Panc1 (cell line): ENCODE measurements around the gene SCD5. TPM values are rescaled to one million over a fixed set of nuclear protein-coding genes. Genes with fewer than 3 reads are reported as not detected.

Source experiments
- ATAC-seq: fragments of 200-7000 bp; cut with Tn5 transposase; 2 replicates; pipeline ENCODE4 v1.9.1; 2020; ENCODE audit warnings: mild to moderate bottlenecking, moderate library complexity
- Bru-seq: library from RNA; stranded (reverse); fragments of 400-500 nt; gene quantifications from one replicate; lab custom pipeline; 2021; lab: Mats Ljungman, UMichigan
- BruChase-seq, 2 experiments: library from RNA; stranded (reverse); fragments of 400-500 nt; gene quantifications; one replicate each; lab custom pipeline; 2021; lab: Mats Ljungman, UMichigan
- BruUV-seq: library from RNA; stranded (reverse); fragments of 400-500 nt; replicated peaks from 2 replicates; lab custom pipeline; 2021; lab: Mats Ljungman, UMichigan
- CTCF ChIA-PET: fragments of 300-600 bp; sonication (Branson Sonifier 250); formaldehyde crosslinking; loops from one replicate; lab custom pipeline; 2022; ENCODE audit warnings: antibody characterized with exemption; lab: Charles Lee
- POLR2A ChIA-PET: fragments of 300-600 bp; sonication (Branson Sonifier 250); formaldehyde crosslinking; loops from one replicate; lab custom pipeline; 2022; ENCODE audit warnings: antibody characterized with exemption; lab: Charles Lee
- DNase-seq: peaks from one replicate; pipeline ENCODE4 v3.0.0-alpha.2; 2010; ENCODE audit warnings: low read depth, low spot score
- H3K27ac ChIP-seq: 2 replicates; pipeline ENCODE4 v1.5.1; 2011; ENCODE audit warnings: mild to moderate bottlenecking, low read length, inconsistent platforms
- H3K27me3 ChIP-seq: fragments of 200-500 bp; sonication (Bioruptor generic); 2 replicates; pipeline ENCODE4 v1.6.0; 2014; ENCODE audit warnings: low read length, inconsistent platforms; ENCODE audit not compliant: control insufficient read depth, insufficient read depth
- H3K36me3 ChIP-seq: fragments of 200-500 bp; sonication (Bioruptor generic); 2 replicates; pipeline ENCODE4 v1.5.1; 2014; ENCODE audit warnings: inconsistent platforms, mild to moderate bottlenecking, low read length, moderate library complexity; ENCODE audit not compliant: control insufficient read depth, insufficient read depth
- H3K4me1 ChIP-seq: 2 replicates; pipeline ENCODE4 v1.5.1; 2011; ENCODE audit warnings: inconsistent platforms, mild to moderate bottlenecking, low read length, moderate library complexity; ENCODE audit not compliant: control insufficient read depth, insufficient read depth
- H3K4me3 ChIP-seq, 2 experiments: 2 replicates each; pipeline ENCODE4 v1.5.1; 2011 to 2012; ENCODE audit warnings: low read depth in 2 of 2, low read length in 2 of 2, mild to moderate bottlenecking in 2 of 2, inconsistent platforms in 1 of 2, moderate library complexity in 1 of 2
- H3K9me3 ChIP-seq: fragments of 200-500 bp; sonication (Bioruptor generic); 2 replicates; pipeline ENCODE4 v1.5.1; 2014; ENCODE audit warnings: low read depth, mild to moderate bottlenecking, inconsistent platforms, low read length, moderate library complexity; ENCODE audit not compliant: control insufficient read depth, insufficient read depth
- POLR2AphosphoS5 ChIP-seq: IDR thresholded peaks from 2 replicates; pipeline ENCODE4 v1.6.1; 2012; ENCODE audit warnings: mild to moderate bottlenecking, low read depth, low read length, moderate library complexity
- SIN3A ChIP-seq: IDR thresholded peaks from 2 replicates; pipeline ENCODE4 v1.6.1; 2012; ENCODE audit warnings: low read depth, mild to moderate bottlenecking, low read length, moderate library complexity, borderline replicate concordance; ENCODE audit not compliant: insufficient read depth
- TCF7L2 ChIP-seq: IDR thresholded peaks from 2 replicates; pipeline ENCODE4 v1.6.1; 2011; ENCODE audit warnings: mild to moderate bottlenecking, low read depth, low read length, inconsistent platforms
- in situ Hi-C: cut with HindIII; loops from 2 replicates; pipeline ENCODE4 v1.10.0; 2016; ENCODE audit warnings: low sequenced_read_pairs, low pct_unique_long_range_greater_than_20kb
- intact Hi-C: fragments of 100-400 bp; cut with micrococcal nuclease; formaldehyde crosslinking; loops from one replicate; pipeline ENCODE4 v1.10.0; 2022; ENCODE audit not compliant: unreplicated experiment
- long read RNA-seq: library from polyadenylated mRNA; unstranded; transcript quantifications from one replicate; pipeline ENCODE4 v2.0.0, GENCODE V29; 2021; ENCODE audit not compliant: unreplicated experiment
- polyA plus RNA-seq: library from polyadenylated mRNA; unstranded; fragments of >200 nt; gene quantifications from one replicate; pipeline ENCODE4 v1.2.1, GENCODE V29; 2012; ENCODE audit warnings: missing spikeins; ENCODE audit not compliant: insufficient read length
- total RNA-seq: library from RNA; stranded (reverse); gene quantifications from one replicate; pipeline ENCODE4 v1.2.1, GENCODE V29; 2021; ENCODE audit not compliant: unreplicated experiment
- TF ChIP-seq, protein P1 (sequence below): fragments of 450-650 bp; IDR thresholded peaks from 2 replicates; pipeline ENCODE4 v1.5.1; 2017; ENCODE audit warnings: mild to moderate bottlenecking
- TF ChIP-seq, protein P2 (sequence below), 2 experiments: IDR thresholded peaks; 2 replicates each; pipeline ENCODE4 v1.6.1; 2011 to 2012; ENCODE audit warnings: low read depth in 2 of 2, control low read depth in 1 of 2, low read length in 1 of 2, mild to moderate bottlenecking in 1 of 2, moderate library complexity in 1 of 2; ENCODE audit not compliant: insufficient read depth in 1 of 2

SCD5 gene
- total RNA-seq (2.0 TPM), Bru-seq, nascent RNA (percentile 37 among the genes with signal in this experiment), BruChase-seq, experiment 1, labeled RNA remaining after a 2-hour chase (percentile 33 among the genes with signal in this experiment), BruChase-seq, experiment 2, labeled RNA remaining after a 6-hour chase (percentile 36 among the genes with signal in this experiment)
- 2.3 TPM for polyA plus RNA-seq
- long read RNA-seq, partial matches to known transcripts = 0 of 4 reads
- long read RNA-seq, other reads (novel, unspliced or antisense) = 3 of 4 reads

DNA sequence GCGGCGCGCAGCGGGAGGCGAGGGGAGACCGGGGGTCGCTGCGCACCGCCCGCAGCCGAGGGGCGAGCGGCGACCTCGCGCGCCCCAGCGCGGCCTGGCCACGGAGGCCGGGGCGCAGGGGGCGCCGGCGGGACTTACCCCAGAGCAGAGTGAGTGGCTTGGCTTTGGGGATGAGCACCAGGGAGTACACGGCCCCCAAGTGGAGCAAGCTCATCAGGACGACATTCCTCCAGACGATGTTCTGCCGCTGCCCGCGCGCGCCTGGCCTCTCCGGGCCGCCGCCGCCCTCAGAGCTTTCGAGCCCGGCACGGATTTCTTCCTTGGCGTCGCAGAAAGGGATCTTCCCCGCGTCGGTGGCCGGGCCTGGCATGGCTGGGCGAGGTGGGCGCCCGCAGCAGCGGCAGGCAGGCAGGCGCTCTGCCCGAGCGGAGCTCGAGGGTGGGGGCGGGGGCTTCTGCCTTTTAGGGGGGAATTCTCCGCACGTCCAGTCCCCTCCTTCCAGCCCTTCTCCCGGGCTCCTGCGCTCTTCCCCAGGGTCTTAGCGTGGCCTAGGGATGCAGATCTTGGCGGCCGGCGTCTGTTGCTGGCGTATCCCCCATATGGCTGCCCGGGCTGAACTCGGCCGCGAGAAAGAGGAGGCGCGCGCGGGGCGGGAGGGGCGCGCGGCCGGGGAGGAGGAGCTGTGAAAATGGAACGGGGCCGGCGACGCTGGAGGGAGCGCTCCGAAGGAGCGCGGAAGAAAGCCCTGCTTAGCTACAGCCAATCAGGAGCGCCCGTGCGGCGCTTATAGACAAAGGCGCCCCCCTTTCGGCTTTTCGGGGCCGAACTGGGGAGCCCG lies at the start of gene SCD5:
Gene SCD5, minus strand, starts transcription at position 629 of the 838 bp plus-strand sequence. Its CDS starts 259 bp downstream, at position 370.
- ChIA-PET POLR2A (interaction anchor here (0.7 kb wide), 1 partner anchor 57 kb away, joined by 3 read pairs; no protein-coding TSS in a partner anchor), CTCF (interaction anchor here (0.6 kb wide), 1 partner anchor 286 kb away, joined by 6 read pairs; no protein-coding TSS in a partner anchor)
- no peak for TF ChIP-seq TCF7L2
- DNase-seq (no peak), ATAC-seq (peak; percentile 82)
- Histone ChIP-seq H3K9me3 (no peaks in the 10 kb centered on the region), H3K4me1 (no peaks in the 10 kb centered on the region), H3K27ac (no peak within 1 kb of the TSS), H3K27me3 (no peaks in the 10 kb centered on the region; the same call in 1 of the 2 replicates), H3K36me3 (no peaks in the 10 kb centered on the region), H3K4me3 (peak within 1 kb of the TSS; percentile 48 to 50)
- intact Hi-C loops (no loop called here), in situ Hi-C loops (no loop called here)
- no TSS peak for BruUV-seq

DNA sequence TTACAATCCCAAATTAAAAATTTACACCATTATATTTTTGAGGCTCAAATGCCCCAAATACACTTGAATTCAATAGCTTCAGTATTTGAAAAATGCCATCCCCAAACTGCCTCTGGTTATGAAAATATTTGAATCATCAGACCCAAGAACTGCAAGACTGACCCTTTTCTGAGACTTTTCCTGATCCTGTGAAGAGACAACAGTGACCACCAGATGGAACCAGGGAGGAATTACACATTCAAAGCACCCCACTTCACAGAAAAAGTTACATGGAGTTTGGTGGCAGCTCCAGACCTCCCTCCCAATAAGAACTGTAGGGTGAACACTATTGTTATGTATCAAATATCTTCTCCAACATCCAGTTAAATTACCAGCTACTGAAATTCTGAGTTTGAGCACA lies 44.0 kb upstream of the SCD5 start:
- Histone ChIP-seq H3K9me3 (no peaks in the 10 kb centered on the region), H3K27me3 (no peaks in the 10 kb centered on the region), H3K4me3 (no peak overlapping the region), H3K36me3 (peaks cover 34% of the 10 kb centered on the region), H3K4me1 (no peaks in the 10 kb centered on the region), H3K27ac (no peak overlapping the region)
- ATAC-seq (no peak), DNase-seq (no peak)
- no TSS peak for BruUV-seq
- CTCF ChIA-PET = interaction anchor here (0.8 kb wide), 1 partner anchor 10 kb away, joined by 4 read pairs; no protein-coding TSS in a partner anchor
- no peak for TF ChIP-seq TCF7L2
- TF ChIP-seq, protein P1, sequence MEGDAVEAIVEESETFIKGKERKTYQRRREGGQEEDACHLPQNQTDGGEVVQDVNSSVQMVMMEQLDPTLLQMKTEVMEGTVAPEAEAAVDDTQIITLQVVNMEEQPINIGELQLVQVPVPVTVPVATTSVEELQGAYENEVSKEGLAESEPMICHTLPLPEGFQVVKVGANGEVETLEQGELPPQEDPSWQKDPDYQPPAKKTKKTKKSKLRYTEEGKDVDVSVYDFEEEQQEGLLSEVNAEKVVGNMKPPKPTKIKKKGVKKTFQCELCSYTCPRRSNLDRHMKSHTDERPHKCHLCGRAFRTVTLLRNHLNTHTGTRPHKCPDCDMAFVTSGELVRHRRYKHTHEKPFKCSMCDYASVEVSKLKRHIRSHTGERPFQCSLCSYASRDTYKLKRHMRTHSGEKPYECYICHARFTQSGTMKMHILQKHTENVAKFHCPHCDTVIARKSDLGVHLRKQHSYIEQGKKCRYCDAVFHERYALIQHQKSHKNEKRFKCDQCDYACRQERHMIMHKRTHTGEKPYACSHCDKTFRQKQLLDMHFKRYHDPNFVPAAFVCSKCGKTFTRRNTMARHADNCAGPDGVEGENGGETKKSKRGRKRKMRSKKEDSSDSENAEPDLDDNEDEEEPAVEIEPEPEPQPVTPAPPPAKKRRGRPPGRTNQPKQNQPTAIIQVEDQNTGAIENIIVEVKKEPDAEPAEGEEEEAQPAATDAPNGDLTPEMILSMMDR = peak; percentile 28; the same call in 1 of the 2 replicates
- POLR2A ChIA-PET = no interaction called here
- intact Hi-C loops = no loop called here
- in situ Hi-C loops = no loop called here

DNA sequence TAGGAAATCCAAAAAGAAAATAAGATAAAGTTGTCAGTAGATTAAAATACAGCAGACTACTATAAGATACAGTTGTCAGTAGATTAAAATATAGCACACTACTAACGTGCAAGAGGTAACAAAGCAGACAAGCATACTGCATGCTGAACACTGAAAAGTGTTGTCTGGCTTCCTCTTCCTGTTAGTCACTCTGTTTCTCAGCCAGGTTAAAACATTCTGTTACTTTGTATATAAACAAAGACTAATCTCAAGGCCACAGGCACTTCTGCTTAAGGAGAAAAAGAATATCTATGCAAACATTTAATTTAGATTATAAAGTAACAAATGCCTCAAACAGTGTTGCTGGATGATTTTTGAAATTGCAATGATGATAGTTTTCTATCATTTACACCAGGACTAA lies 41.0 kb upstream of the SCD5 start:
- Histone ChIP-seq H3K36me3 (peaks cover 33% of the 10 kb centered on the region), H3K27ac (no peak overlapping the region), H3K27me3 (no peaks in the 10 kb centered on the region), H3K9me3 (no peaks in the 10 kb centered on the region), H3K4me1 (no peaks in the 10 kb centered on the region), H3K4me3 (no peak overlapping the region)
- CTCF ChIA-PET = no interaction called here
- TF ChIP-seq SIN3A (no peak), POLR2AphosphoS5 (no peak), TCF7L2 (no peak)
- TF ChIP-seq, protein P2, sequence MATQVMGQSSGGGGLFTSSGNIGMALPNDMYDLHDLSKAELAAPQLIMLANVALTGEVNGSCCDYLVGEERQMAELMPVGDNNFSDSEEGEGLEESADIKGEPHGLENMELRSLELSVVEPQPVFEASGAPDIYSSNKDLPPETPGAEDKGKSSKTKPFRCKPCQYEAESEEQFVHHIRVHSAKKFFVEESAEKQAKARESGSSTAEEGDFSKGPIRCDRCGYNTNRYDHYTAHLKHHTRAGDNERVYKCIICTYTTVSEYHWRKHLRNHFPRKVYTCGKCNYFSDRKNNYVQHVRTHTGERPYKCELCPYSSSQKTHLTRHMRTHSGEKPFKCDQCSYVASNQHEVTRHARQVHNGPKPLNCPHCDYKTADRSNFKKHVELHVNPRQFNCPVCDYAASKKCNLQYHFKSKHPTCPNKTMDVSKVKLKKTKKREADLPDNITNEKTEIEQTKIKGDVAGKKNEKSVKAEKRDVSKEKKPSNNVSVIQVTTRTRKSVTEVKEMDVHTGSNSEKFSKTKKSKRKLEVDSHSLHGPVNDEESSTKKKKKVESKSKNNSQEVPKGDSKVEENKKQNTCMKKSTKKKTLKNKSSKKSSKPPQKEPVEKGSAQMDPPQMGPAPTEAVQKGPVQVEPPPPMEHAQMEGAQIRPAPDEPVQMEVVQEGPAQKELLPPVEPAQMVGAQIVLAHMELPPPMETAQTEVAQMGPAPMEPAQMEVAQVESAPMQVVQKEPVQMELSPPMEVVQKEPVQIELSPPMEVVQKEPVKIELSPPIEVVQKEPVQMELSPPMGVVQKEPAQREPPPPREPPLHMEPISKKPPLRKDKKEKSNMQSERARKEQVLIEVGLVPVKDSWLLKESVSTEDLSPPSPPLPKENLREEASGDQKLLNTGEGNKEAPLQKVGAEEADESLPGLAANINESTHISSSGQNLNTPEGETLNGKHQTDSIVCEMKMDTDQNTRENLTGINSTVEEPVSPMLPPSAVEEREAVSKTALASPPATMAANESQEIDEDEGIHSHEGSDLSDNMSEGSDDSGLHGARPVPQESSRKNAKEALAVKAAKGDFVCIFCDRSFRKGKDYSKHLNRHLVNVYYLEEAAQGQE (IDR thresholded peaks at IDR 0.05; ENCODE audit: insufficient read depth in 1 of 2, low read depth in 2 of 2, low read length in 1 of 2) = no peak
- TF ChIP-seq, protein P1 = no peak
- in situ Hi-C loops = no loop called here
- intact Hi-C loops = no loop called here
- BruUV-seq = no TSS peak
- DNase-seq = no peak
- POLR2A ChIA-PET = no interaction called here
- ATAC-seq = no peak
